Activated CD4-positive, alpha-beta T cell treated with anti-CD3 and anti-CD28 coated beads, Interleukin-2, Interleukin-6, amounts not matched to agents 100 ng/mL and 50 ng/mL, durations not matched to agents 16 hours and 8 hours (primary cell): ENCODE measurements around the gene LARP1.
"Not testable (repeated sequence)": the region's sequence is repeated elsewhere in the genome, so short reads cannot be mapped to it uniquely, and the experiment has no call there.

ENCODE experiments used
- DNase-seq: peaks from one replicate; pipeline ENCODE4 v3.0.0-alpha.2; 2020

LARP1 gene

DNA sequence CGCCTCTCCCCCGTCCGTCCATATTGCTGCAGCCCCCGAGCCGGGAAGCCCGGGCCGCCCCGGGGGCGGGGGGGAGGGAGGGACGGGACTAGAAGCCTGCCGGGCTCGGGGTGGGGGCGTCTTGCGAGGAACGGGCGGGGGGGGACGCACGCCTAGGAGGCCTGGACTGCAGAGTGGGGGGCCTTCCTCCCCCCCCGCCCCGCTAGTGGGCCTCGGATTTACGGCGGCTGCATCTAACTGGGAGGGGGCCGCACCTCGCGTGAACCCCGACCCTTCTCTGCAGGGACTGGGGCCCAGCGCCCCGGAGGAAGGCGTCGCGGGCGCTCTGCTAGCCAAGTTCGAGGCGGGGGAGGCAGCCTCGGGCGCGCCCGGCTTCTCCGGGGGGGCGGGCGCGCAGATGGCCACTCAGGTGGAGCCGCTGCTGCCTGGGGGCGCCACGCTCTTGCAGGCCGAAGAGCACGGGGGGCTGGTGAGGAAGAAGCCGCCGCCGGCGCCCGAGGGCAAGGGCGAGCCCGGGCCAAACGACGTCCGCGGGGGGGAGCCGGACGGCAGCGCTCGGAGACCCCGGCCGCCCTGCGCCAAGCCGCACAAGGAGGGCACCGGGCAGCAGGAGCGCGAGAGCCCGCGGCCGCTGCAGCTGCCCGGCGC, at the start of gene LARP1:
Gene LARP1 (plus strand): TSS at position 17 of the 648 bp plus-strand sequence. CDS start 381 bp downstream, at position 398.
- DNase-seq = peak; percentile 27

DNA sequence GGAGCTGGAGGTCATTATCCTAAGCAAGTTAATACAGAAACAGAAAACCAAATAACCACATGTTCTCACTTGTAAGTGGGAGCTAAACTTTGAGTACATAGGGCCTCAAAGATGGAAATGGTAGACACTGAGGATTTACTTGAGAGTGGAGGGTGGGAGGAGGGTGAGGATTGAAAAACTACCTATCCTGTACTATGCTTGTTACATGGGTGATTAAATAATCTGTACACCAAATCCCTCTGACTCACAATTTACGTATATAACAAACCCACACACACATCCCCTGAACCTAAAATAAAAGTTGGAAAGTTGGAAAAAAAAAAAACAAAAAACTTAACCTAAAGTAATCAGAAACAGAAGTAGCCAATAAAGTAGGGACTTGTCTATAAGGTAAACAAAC, 48.8 kb upstream of the LARP1 start:
- no peak for DNase-seq

DNA sequence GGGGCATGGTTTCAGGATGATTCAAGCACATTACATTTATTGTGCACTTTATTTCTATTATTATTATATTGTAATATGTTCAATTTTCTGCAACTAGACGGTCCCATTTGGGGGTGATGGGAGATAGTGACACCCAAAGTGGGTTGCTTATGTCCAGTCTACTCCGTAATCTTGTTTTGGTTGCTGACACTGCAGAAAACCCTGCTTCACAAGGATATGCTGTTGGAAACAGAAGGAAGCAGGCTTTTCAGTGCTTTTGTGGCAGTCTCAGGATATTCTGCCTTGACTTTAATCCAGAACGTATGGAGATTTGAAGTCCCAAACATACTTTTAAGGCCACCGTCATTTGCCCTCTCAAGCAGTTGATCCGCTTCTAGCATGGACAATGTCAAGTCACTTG, 47.5 kb upstream of the LARP1 start:
- DNase-seq = no peak

DNA sequence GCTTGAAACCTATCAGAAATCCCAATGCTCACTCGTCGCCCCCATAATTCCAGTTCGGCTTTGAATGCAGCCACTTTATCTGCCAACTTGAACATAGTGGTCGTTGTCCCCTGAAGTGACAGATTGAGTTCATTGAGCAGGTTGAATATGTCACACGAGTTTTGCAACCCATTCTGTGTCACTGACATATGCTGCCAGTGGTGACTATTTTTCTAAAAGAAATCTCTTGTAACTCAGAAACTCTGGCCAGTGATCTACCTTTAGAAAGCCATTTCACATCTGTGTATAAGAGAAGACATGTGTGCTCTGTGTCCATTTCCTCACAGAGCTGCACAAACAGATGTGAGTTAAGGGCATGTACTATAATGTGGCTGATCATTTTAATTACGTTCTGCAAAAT, 47.0 kb upstream of the LARP1 start:
- no peak for DNase-seq

DNA sequence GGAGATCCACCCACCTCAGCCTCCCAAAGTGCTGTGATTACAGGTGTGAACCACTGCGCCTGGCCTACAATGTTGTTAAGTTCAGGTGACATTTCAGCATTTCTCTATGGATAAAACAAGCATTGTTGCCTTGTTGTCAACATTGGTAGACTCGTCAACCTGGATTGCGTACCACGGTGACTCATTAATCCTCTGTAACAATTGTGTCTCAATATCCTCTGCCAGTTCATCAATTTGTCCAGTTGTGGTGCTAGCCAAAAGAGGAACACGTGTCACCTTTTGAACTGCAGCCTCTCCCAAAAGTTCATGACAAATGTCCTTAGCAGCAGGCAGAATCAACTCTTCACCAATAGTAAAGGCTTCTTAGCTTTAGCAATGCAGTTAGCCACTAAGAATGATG, 46.3 kb upstream of the LARP1 start:
- DNase-seq = no peak

DNA sequence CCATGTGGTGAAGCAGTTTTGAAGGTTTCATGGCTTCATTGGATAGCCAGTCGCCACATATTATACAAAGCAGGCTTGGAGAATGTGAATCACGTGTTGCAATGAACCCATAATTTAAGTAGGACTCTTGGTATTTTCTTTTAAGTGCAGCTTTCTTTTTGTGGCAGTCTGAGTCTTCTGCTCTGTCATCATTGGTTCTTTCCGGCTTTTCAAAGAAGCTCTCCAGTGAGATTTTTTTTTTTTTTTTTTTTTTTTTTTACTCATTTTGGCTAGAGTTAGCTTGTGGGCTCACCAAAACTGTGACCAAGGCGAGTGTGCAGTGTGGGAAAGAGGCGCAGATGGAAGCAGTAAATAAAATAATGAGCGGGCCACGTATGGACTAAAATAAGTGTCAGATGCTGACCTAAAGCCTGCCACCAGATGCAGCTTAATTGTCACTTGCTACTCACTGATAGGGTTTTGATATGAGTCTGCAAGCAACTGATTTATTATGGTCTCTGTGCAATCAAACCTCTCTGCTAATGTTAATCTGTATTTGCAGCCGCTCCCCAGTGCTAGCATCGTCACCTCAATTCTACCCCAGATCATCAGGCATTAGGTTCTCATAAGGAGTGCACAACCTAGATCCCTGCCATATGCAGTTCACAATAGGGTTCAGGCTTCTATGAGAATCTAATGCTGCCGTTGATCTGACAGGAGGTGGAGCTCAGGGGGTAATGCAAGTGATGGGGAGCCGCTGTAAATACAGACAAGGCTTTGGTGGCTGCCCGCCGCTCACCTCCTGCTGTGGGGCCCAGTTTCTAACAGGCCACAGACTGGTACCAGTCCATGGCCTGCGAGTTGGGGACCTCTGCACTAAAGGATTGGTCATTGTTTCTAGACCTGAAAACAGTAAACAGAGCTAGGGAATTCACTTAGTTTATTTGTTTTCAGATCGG, 45.5 kb upstream of the LARP1 start:
- no peak for DNase-seq

DNA sequence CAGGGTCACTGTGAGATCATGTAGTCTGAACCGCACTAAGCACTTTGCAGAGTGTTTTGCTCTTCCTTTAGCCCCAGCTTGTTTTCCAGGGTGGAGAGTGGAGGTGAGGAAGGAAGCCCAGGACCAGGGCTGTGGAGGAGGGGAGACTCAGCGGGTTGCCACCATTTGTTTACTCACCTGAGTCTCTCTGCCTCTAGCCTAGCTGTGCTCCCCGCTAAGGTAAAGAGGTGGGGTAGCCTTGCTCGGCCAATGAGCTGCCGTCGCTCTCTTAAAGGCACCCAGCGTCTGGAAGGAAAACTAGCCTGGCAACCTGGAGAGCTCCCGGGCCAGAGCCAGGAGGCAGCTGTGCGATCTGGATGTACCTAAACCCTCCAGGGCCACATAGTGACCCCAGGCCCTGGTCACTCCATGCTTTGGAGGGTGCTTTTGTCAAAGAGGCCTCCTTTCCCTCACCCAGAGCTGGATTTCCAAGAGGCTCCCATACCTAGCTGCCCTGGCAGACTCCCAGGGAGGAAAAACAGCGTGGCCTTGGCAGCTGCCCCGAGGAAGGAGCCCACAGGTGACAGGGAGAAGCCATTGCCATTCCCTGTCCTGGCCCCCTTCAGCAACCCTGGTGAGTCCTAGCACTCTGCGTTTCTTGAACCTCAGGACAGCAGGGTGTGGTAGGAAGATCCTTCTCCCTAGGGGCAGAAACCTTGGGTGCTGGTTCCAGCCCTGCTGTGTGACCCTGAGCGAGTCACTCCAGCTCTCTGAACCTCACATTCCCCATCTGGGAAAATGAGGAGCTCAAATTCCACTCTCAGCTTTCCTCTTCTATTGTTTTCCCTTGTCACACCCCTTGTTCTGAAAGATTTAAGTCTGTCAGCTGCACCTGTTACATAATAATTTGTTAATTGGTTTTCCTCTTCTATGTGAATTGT, 42.4 kb upstream of the LARP1 start:
- no peak for DNase-seq

DNA sequence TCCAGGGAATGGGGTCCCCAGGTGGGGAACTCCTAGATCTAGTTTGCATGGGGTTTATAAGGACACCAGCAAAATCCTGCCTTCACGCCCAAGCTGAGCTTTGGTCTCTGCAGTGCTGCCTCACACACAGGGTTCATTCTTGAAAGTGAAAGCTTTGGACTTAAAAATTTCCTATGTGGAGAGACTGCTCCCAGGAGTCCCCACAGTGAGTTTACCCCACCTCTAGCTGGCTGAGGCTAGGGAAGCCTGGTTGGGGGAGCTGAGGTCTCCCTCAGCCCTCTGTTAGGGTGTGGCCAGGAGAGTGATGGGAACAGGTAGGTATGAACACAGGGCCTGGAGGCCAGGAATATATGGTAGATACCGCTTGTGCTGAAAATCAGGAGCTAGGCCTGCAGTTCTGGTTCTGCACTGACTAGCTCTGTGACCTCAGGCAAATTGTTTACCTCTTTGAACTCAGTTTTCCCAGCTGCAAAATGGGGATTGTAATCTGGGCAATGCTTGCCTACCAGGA, 41.5 kb upstream of the LARP1 start:
- no peak for DNase-seq

DNA sequence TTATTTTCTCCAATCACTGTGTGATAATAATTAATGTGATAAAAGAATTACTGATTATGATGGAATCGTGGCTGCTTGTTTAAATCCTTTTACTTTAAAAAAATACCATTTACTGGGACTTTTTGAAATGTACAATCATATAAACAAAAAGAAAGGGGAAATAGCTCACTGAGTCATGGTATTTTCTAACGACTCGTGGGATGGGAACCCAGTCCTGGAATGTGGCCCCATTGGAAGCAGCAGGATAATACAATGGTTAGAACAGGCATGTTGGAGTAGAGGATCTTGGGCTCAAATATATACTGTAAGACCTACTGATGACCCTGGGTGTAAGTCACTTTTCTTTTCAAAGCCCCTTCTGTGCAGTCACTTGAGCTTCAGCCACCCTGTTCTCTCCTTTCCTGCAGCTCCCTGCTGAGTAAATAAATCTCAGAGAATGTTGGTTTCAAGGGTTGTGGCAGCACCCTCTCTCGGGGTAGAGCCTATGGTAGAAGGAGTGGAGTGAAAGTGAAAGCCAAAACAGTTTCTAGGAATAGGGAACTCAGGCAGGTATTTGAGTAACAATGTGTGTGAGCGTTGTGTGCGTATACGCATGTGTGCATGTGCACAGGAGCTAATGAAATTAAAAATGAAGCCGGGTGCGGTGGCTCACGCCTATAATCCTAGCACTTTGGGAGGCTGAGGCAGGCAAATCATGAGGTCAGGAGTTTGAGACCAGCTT, 40.8 kb upstream of the LARP1 start:
- peak; percentile 25 for DNase-seq

DNA sequence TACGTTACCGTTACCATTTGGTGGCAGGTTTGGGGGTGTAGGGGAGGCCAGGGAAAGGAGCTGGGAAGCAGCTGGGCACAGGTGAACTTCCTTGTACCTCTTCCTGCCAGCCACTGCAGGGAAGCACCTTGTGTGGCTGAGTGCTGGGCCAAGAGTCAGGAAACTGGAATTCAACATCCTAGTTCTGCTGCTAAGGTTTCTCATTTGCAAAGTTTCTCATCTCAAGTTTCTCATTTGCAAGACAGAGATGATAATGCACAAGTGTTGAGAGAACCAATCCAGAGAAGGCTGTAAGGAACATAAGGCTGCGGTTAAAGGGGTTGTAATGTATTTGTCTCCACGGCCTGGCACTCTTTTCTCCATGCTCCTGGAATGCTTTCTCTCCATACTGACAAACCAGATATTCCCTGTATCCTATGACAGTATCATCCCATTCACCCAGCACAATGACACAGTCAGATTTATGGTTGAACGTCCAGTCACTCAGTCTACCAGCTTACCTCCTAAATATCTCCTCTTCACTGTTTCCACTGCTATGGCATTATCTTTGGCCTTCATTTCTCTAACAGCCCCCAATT, 33.6 kb upstream of the LARP1 start:
- DNase-seq = no peak

DNA sequence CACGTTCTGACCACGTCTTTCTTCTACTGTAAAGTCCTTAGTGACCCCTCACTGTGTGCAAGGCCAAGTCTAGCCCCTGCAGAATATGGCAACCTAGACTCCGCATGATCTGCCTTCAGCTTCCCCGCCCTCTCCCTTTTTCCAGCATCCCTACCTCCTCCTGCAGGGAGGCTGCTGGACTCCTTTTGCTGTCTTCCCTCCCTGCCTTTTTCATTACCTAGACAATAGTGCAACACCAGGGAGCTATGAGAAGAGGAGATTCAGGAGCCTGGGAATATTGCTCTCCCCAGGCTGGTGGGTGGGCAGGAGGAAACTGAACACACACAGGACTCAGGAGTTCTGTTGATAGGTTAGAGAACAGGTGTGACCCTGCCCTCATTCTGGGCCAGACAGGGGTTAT, 33.1 kb upstream of the LARP1 start:
- no peak for DNase-seq

DNA sequence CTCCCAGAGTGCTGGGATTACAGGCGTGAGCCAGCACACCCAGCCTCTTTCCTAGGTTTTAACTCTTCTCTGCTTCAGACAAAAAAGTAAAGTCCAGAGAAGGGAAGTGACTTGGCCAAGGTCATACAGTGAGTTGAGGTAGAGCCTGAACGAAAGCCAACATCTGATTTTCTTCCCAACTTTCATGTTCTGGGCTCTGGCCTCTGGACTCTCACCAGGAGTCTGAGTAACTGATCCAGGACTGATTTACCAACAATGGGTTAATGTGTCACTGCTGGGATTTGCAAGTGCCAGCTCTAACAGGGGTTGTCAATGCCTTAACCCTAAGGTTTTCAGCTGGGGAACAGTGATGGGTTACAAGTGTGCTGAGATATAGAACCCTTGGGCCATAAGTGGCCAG, 32.2 kb upstream of the LARP1 start:
- no peak for DNase-seq

DNA sequence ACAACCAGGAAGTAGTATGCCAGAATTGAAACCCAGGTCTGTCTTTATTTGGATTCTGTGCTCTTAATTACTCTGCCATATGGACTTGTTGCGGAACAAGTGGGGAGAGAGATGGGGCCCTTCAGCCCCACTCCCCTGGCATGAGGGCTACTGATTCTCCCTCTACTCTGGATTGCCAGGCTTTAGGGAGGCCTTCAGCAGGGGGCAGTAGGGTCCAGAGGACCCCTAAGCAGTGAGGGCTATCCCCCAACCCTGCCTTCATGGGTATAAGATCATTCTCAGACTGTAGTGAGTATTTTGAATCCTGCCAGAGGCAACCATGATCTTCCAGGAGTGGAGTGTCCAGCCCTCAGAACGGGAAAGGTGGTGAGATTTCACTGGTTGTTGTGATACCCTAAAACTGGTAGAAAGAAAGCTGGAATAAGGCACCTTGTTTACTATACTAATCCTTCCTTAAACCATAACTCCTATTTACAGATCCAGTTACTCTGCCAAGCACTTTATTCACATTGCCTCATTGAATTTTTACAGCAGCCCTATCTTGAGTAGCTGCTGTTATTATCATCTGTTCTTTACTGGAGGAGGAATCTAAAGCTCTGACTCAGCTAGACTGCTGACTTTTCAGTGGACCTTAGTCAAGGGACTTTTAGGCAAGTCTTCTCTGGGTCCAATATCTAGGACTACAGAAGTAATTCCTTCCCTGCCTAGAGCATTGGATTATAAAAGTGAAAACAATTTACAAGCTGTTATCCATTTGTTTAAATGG, 31.3 kb upstream of the LARP1 start:
- DNase-seq = no peak

DNA sequence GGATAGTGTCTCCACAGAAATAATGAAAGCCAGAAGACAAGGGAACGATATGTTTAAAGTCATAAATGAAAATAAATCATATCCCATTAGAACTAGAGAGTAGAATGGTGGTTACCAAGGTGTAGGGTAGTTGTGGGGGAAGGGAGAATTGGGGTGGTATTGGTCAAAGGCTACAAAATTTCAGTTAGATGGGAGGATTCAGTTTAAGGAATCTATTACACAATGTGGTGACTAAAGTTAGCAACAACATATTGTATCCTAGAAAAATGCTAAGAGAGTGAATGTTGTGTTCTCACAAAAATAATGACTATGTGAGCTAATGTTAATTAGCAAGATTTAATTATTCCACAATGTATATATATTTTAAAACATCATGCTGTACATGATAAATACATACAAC, 27.8 kb upstream of the LARP1 start:
- DNase-seq = no peak

DNA sequence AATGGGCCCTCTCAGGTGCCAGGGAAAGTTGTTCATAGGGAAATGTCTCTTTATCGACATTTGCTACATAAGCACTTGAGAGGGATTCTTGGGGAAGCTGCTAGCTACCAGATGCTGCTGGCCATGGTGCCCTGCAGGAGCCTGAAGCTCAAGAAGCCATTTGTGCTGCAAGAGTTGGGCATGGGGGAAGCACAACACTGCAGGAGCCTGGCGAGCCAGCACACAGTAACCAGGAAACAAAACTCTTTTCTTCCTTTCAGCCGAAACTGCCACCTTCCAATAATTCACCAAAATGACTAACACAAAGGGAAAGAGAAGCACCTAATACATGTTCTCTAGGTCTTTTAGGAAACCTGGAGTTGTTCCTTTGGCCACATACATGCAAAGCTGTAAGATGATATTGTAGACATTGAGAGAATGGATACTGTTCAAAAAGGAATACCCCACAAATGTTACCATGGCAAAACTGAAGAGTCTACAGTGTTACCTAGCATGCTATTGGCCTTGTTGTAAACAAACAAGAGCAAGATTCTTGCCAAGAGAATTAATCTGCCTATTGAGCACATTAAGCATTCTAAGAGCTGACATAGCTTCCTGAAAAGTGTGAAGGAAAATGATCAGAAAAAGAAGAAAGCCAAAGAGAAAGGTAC, 26.1 kb upstream of the LARP1 start:
- DNase-seq = no peak

DNA sequence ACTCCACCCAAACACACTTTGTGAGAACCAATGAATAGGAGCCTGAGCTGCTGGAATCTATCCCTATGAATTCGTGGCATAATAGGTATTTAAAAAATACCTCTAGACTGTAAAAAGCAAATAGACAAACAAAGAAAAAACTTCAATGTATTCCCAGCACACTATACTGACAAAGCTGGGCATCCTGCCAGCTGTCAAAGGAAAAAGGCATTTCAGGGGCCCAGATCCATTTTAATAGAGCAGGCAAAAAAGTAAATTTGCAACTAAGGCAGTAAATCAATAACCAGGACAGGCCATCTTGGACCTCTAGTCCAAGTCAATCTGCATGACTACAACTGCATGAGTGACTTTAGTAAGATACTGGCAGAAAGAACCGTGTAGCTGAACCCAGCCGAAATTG, 25.6 kb upstream of the LARP1 start:
- DNase-seq = no peak

DNA sequence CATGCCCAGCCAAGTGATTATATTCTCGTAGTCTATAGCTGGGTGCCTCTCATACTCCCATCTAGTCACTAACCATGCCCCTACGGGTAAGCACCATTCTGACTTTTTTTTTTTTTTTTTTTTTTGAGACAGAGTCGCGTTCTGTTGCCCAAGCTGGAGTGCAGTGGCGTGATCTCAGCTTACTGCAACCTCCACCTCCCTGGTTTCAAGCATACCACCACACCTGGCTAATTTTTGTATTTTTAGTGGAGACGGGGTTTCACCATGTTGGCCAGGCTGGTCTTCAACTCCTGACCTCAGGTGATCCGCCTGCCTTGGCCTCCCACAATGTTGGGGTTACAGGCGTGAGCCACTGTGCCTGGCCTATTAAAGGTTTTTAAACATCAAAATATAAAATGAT, 24.4 kb upstream of the LARP1 start:
- DNase-seq = not testable (repeated sequence)

DNA sequence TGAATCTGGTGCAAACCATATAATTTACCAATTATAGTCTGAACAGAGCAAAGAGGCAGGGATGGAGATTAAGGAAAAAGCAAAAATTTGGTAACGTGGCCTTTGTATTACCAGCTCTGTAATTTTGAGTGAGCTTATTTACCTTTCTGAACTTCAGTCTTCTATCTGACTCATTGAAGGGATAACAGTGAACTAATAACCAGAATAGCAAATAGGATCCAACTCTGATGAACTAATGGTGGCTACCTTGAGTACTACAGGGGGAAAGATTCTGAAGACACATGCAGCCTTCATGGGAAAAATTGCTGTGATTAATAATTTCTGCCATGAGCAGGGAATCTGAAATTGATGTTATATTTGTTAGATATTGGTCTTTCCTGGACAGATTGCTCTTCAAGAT, 23.0 kb upstream of the LARP1 start:
- no peak for DNase-seq

DNA sequence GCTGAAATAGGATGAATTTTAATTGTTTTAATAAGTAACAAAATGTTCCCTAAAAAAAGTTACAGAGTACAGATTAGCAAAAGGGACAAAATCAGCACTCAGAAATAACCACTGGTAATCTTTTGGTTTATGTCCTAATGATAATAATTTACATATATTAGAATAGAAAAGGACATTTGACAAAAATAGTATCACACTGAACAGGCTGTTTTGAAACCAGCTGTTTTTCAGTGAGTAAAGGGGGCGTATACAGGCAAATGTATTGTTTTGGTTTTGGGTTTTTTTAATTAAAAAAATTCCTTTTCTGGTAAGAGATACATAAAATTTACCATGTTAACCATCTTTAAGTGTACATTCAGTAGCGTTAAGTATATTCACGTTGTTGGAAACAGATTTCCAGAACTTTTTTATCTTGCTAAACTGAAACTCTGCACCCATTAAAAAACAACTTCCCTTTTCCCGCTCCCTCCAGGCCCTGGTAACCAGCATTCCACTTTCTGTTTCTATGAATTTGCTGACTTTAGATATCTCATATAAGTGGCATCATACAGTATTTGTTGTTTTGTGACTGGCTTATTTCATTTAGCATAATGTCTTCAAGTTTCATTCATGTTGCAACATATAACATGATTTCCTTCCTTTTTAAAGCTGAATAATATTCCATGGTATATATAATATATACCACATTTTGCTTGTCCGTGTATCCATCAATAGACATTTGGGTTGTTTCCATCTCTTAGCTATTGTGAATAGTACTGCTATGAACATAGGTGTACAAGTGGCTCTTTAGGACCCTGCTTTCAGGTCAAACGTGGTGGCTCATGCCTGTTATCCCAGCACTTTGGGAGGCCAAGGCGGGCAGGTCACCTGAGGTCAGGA, 20.6 kb upstream of the LARP1 start:
- DNase-seq = no peak

DNA sequence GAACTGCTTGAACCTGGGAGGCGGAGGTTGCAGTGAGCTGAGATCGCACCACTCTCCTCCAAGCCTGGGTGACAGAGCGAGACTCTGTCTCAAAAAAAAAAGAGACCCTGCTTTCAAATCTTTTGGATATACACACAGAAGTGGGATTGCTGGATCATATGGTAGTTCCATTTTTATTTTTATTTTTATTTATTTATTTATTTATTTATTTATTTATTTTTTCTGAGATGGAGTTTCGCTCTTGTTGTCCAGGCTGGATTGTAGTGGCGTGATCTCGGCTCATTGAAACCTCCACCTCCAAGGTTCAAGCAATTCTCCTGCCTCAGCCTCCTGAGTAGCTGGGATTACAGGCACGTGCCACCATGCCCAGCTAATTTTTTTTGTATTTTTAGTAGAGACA, 19.8 kb upstream of the LARP1 start:
- DNase-seq = not testable (repeated sequence)
